ENCODE results near the gene TOLLIP.

TOLLIP gene

GRCh38 chr11:1231396-1232020 is 77.9 kb downstream of the TOLLIP start:
- peak; percentile 32 for DNase-seq (ENCODE audit: low spot score)

GRCh38 chr11:1230456-1231395 is 78.7 kb downstream of the TOLLIP start:
- DNase-seq (ENCODE audit: low spot score) = peak; percentile 45

- DNase-seq (ENCODE audit: low spot score) = peak; percentile 21
These were observed 79.3 kb downstream of the TOLLIP start for GRCh38 chr11:1230121-1230455.

GRCh38 chr11:1229471-1230120 is 79.8 kb downstream of the TOLLIP start:
- peak; percentile 30 for DNase-seq (ENCODE audit: low spot score)

GRCh38 chr11:1228921-1229451 is 80.4 kb downstream of the TOLLIP start:
- DNase-seq (ENCODE audit: low spot score) = peak; percentile 35

GRCh38 chr11:1228101-1228821 is 81.2 kb downstream of the TOLLIP start:
- DNase-seq (ENCODE audit: low spot score) = peak; percentile 33

- DNase-seq (ENCODE audit: low spot score) = peak; percentile 33
These were observed 81.8 kb downstream of the TOLLIP start for GRCh38 chr11:1227551-1228100.

GRCh38 chr11:1226986-1227550 is 82.4 kb downstream of the TOLLIP start:
- DNase-seq (ENCODE audit: low spot score) = peak; percentile 64

- DNase-seq (ENCODE audit: low spot score) = peak; percentile 33
These were observed 83.0 kb downstream of the TOLLIP start for GRCh38 chr11:1226226-1226985.

- peak; percentile 34 for DNase-seq (ENCODE audit: low spot score)
These were observed 83.8 kb downstream of the TOLLIP start for GRCh38 chr11:1225386-1226225.

GRCh38 chr11:1224491-1225385 is 84.7 kb downstream of the TOLLIP start:
- DNase-seq (ENCODE audit: low spot score) = peak; percentile 36

Data from D341Med (cell line).